Stimulated activated CD8-positive, alpha-beta memory T cell treated with anti-CD3 and anti-CD28 coated beads, Interleukin-12 subunit alpha, Interleukin-12 subunit beta, amount 100 ng/mL, for 24 hours (primary cell): Measurements from ENCODE around the gene CSE1L.
A peak's percentile ranks its signal among the peaks of the same experiment; 100 is the strongest.
"Not testable (repeated sequence)": the region's sequence is repeated elsewhere in the genome, so short reads cannot be mapped to it uniquely, and the experiment has no call there.

Experiments
- DNase-seq: peaks from one replicate; pipeline ENCODE4 v3.0.0-alpha.2; 2020; ENCODE audit errors: extremely low read depth

CSE1L gene

GRCh38 chr20:49046087-49046900, at the start of gene CSE1L:
Gene CSE1L (plus strand): TSS chr20:49046312. CDS start chr20:49058464, 12,152 bp downstream.
- peak; percentile 82 for DNase-seq

GRCh38 chr20:48999890-49000870, 45.9 kb upstream of the CSE1L start:
- DNase-seq: no peak

- DNase-seq: no peak
These were observed 44.4 kb upstream of the CSE1L start for GRCh38 chr20:49001741-49002140.

- no peak for DNase-seq
These were observed 39.6 kb upstream of the CSE1L start for GRCh38 chr20:49006446-49006980.

GRCh38 chr20:49009899-49010631, 36.0 kb upstream of the CSE1L start:
- DNase-seq: no peak

GRCh38 chr20:49024220-49024619, 21.9 kb upstream of the CSE1L start:
- no peak for DNase-seq

GRCh38 chr20:49028177-49028576, 17.9 kb upstream of the CSE1L start:
- DNase-seq: not testable (repeated sequence)

- no peak for DNase-seq
These were observed 17.4 kb upstream of the CSE1L start for GRCh38 chr20:49028684-49029083.

- no peak for DNase-seq
These were observed 16.9 kb upstream of the CSE1L start for GRCh38 chr20:49029203-49029602.

GRCh38 chr20:49030954-49031619, 15.0 kb upstream of the CSE1L start:
- DNase-seq: no peak

GRCh38 chr20:49032455-49032854, 13.7 kb upstream of the CSE1L start:
- no peak for DNase-seq

- DNase-seq: no peak
These were observed 11.9 kb upstream of the CSE1L start for GRCh38 chr20:49034070-49034732.

- no peak for DNase-seq
These were observed 8.1 kb upstream of the CSE1L start for GRCh38 chr20:49037962-49038387.

GRCh38 chr20:49039854-49040253, 6.3 kb upstream of the CSE1L start:
- no peak for DNase-seq

GRCh38 chr20:49043000-49043399, 3.1 kb upstream of the CSE1L start:
- no peak for DNase-seq

- DNase-seq: no peak
These were observed 549 bp upstream of the CSE1L start for GRCh38 chr20:49045440-49046086.

GRCh38 chr20:49052334-49052733, 6.2 kb downstream of the CSE1L start:
- DNase-seq: no peak

GRCh38 chr20:49054056-49054643, 8.0 kb downstream of the CSE1L start:
- no peak for DNase-seq

GRCh38 chr20:49063279-49063678, 17.2 kb downstream of the CSE1L start:
- no peak for DNase-seq

GRCh38 chr20:49074521-49074920, 28.4 kb downstream of the CSE1L start:
- no peak for DNase-seq
